Kidney epithelial cell (primary cell): Measurements from ENCODE around the gene POU4F2. TPM values are rescaled to one million over a fixed set of nuclear protein-coding genes. Genes with fewer than 3 reads are reported as not detected.
A peak's percentile ranks its signal among the peaks of the same experiment; 100 is the strongest.

Experiments
- DNase-seq: peaks from one replicate; pipeline ENCODE4 v3.0.0-alpha.2; 2010; ENCODE audit warnings: low read depth
- H3K27me3 ChIP-seq: 2 replicates; pipeline ENCODE4 v1.6.0; 2011; ENCODE audit warnings: low read length; ENCODE audit not compliant: control insufficient read depth, insufficient read depth
- H3K36me3 ChIP-seq: 2 replicates; pipeline ENCODE4 v1.5.1; 2011; ENCODE audit warnings: low read length; ENCODE audit not compliant: control insufficient read depth, insufficient read depth
- H3K4me3 ChIP-seq: 2 replicates; pipeline ENCODE4 v1.5.1; 2011; ENCODE audit warnings: low read depth, mild to moderate bottlenecking, control low read depth, low read length
- total RNA-seq: library from RNA; depleted of rRNA; stranded (reverse); fragments of >200 nt; gene quantifications from 2 replicates; pipeline ENCODE4 v1.2.3, GENCODE V29; 2015
- TF ChIP-seq, protein P1 (sequence below): IDR thresholded peaks from 2 replicates; pipeline ENCODE4 v1.5.1; 2011; ENCODE audit warnings: mild to moderate bottlenecking, moderate library complexity, low read length, control low read depth, inconsistent platforms; ENCODE audit not compliant: insufficient read depth, poor library complexity, severe bottlenecking

POU4F2 gene
- total RNA-seq, 1 donor from 2014 or later = not detected

DNA sequence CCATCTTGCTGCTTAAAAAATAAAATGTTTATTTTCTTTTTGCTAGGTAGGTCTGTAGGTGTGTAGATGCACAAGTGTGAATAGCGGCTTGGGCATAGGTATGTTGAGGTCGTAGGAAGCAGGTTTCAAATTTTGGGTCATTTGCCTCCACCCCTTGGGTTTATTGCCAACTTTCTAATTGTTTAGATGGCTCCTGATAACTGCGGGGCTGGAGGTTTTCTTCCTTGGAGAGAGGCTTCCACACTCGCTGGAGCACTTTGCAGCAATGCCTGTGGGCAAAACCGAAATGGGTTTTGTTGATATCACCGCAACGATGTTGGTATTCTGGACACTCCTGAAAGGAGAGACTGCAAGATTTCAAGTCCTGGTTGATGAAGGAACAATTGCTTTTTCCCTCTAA lies 3.9 kb upstream of the POU4F2 start:
- DNase-seq = no peak
- no peaks in the 10 kb centered on the region for H3K36me3 ChIP-seq
- peaks cover 66% of the 10 kb centered on the region for H3K27me3 ChIP-seq
- TF ChIP-seq, protein P1, sequence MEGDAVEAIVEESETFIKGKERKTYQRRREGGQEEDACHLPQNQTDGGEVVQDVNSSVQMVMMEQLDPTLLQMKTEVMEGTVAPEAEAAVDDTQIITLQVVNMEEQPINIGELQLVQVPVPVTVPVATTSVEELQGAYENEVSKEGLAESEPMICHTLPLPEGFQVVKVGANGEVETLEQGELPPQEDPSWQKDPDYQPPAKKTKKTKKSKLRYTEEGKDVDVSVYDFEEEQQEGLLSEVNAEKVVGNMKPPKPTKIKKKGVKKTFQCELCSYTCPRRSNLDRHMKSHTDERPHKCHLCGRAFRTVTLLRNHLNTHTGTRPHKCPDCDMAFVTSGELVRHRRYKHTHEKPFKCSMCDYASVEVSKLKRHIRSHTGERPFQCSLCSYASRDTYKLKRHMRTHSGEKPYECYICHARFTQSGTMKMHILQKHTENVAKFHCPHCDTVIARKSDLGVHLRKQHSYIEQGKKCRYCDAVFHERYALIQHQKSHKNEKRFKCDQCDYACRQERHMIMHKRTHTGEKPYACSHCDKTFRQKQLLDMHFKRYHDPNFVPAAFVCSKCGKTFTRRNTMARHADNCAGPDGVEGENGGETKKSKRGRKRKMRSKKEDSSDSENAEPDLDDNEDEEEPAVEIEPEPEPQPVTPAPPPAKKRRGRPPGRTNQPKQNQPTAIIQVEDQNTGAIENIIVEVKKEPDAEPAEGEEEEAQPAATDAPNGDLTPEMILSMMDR = no peak
- no peak overlapping the region for H3K4me3 ChIP-seq

DNA sequence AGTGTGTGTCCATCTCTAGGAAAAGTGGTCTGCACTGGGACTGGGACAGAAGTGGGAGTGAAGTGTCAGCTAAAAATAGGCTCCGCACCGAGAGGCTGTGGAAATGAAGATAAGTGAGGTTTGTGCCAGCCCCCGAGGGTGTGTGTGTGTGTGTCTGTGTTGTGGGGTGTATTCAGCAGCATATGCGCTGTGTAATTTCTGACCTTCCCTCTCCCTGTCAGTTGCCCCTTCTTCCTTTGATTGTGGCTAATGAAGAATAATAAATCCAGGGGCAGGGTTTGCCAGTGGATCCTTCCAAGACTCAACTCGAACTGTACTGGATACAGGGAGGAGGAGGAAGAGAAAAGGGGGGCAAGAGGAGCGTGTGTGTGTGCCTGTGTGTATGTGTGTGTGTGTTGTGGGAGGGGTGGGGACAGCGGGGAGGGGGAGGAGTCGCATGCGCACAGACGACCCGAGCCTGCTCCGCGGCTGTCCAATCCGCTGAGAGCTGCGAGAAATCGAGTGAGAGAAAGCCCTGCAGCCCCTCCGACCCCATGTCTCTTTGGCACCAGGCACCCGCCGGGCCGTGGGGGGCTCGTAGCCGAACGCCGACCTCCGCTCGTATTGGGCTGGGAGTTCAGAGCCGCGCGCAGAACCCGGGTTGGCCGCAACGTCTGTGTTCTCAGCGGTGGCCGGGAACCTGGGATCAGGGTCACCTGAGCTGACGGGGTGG lies 916 bp upstream of the POU4F2 start:
- DNase-seq = no peak
- Histone ChIP-seq H3K4me3 (no peak overlapping the region), H3K36me3 (no peaks in the 10 kb centered on the region), H3K27me3 (peaks cover 75% of the 10 kb centered on the region)
- TF ChIP-seq, protein P1 = no peak

DNA sequence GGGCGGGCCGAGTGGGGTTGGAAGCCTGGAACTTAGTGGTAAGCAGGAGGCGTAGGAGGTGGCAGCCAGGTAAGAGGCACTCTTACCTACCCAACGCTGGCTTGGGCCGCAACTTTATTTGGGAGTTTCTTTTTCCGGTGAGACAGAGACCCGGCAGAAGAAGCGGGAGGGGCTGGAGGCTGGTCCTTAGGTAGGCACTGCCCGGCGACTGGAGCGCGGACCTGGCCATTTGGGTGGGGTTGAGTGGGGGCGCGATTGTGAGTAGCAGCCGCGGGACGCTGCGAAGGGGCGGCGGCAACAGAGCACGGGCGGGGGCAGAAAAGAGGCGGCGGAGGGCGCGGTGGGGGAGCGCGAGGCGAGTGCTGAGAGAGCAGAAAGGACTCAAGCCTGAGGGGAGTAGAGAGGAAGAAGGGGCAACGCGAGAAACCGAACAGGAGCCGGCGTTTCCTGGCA lies 334 bp upstream of the POU4F2 start:
- H3K4me3 ChIP-seq = peak overlapping the region; percentile 4
- DNase-seq = no peak
- TF ChIP-seq, protein P1 = no peak
- peaks cover 72% of the 10 kb centered on the region for H3K27me3 ChIP-seq
- no peaks in the 10 kb centered on the region for H3K36me3 ChIP-seq

DNA sequence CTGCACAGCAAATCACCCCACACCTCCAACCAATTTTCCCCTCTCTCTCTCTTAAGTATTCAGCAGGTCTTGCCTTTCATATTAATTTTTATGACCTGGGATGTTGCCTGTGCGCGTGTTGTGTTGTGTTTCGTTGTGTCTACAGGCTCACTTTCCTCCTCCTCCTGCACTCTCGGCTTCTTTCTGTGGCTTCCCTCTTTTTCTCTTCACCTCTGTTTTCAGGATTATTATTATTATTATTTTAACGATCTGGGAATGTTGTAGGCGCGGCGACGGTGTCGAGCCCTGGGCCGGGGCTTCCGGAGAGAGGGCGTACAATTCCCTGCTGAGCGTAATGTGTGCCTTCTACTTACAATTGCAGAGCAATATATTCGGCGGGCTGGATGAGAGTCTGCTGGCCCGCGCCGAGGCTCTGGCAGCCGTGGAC lies 826 bp downstream of the POU4F2 start:
- H3K36me3 ChIP-seq = no peaks in the 10 kb centered on the region
- H3K27me3 ChIP-seq = peaks cover 61% of the 10 kb centered on the region
- TF ChIP-seq, protein P1 = no peak
- no peak for DNase-seq
- no peak overlapping the region for H3K4me3 ChIP-seq

DNA sequence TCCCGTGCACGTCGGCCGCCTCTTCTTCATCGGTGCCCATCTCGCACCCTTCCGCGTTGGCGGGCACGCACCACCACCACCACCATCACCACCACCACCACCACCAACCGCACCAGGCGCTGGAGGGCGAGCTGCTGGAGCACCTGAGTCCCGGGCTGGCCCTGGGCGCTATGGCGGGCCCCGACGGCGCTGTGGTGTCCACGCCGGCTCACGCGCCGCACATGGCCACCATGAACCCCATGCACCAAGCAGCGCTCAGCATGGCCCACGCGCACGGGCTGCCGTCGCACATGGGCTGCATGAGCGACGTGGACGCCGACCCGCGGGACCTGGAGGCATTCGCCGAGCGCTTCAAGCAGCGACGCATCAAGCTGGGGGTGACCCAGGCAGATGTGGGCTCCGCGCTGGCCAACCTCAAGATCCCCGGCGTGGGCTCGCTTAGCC lies 1.4 kb downstream of the POU4F2 start:
- no peaks in the 10 kb centered on the region for H3K36me3 ChIP-seq
- H3K4me3 ChIP-seq = no peak overlapping the region
- DNase-seq = no peak
- TF ChIP-seq, protein P1 = no peak
- peaks cover 56% of the 10 kb centered on the region for H3K27me3 ChIP-seq
